ENCODE data around the gene PHF11. TPM values are rescaled to one million over a fixed set of nuclear protein-coding genes. Genes with fewer than 3 reads are reported as not detected.
"Not testable (repeated sequence)": the region's sequence is repeated elsewhere in the genome, so short reads cannot be mapped to it uniquely, and the experiment has no call there.

PHF11 gene
- total RNA-seq, 3 donors from 2014 or later, result 33.8 to 56.5 (median 52.1) TPM

DNA sequence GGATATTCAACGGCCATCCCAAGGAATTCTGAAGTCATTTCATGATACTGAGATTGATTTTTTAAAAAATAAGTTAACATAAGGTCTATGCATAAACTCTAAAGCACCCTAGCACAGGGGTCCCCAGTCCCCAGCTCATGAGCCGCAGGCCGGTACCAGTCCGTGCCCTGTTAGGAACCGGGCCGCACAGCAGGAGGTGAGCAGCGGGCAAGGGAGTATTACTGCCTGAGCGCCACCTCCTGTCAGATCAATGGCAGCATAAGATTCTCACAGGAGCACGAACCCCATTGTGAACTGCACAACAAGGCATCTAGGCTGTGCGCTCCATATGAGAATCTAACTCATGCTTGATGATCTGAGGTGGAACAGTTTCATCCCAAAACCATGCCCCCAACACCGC lies 58.6 kb downstream of the PHF11 start:
- Histone ChIP-seq H3K4me3 (no peak overlapping the region), H3K4me1 (no peaks in the 10 kb centered on the region), H3K36me3 (no peaks in the 10 kb centered on the region), H3K9me3 (no peaks in the 10 kb centered on the region), H3K27ac (no peak overlapping the region), H3K27me3 (no peaks in the 10 kb centered on the region)
- intact Hi-C loops (cut with DNase I; ENCODE audit: low total_unique reads), result no loop called here
- no peak for DNase-seq (ENCODE audit: low spot score in 2 of 2)
- TF ChIP-seq POLR2AphosphoS5 (IDR thresholded peaks at IDR 0.05) (no peak), POLR2A (IDR thresholded peaks at IDR 0.05) (no peak)
- TF ChIP-seq, protein P1, sequence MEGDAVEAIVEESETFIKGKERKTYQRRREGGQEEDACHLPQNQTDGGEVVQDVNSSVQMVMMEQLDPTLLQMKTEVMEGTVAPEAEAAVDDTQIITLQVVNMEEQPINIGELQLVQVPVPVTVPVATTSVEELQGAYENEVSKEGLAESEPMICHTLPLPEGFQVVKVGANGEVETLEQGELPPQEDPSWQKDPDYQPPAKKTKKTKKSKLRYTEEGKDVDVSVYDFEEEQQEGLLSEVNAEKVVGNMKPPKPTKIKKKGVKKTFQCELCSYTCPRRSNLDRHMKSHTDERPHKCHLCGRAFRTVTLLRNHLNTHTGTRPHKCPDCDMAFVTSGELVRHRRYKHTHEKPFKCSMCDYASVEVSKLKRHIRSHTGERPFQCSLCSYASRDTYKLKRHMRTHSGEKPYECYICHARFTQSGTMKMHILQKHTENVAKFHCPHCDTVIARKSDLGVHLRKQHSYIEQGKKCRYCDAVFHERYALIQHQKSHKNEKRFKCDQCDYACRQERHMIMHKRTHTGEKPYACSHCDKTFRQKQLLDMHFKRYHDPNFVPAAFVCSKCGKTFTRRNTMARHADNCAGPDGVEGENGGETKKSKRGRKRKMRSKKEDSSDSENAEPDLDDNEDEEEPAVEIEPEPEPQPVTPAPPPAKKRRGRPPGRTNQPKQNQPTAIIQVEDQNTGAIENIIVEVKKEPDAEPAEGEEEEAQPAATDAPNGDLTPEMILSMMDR (IDR thresholded peaks at IDR 0.05), result no peak

DNA sequence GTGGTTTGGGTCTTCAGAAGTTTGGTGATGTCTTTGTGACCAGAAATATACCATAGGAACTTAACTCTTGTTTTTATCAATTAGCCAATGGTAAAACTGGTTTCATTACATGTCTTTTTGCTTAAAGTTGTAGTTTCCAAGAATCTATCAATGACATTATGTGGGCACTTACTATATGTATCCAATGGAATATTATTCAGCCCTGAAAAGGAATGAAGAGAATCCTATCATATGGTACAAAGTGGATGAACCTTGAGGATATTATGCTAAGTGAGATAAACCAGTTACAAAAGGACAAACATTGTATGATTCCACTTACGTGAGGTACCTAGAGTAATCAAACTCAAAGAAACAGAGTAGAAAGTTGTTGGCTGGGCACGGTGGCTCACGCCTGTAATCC lies 63.3 kb downstream of the PHF11 start:
- Histone ChIP-seq H3K27me3 (no peaks in the 10 kb centered on the region), H3K9me3 (no peaks in the 10 kb centered on the region), H3K4me3 (no peak overlapping the region), H3K4me1 (no peaks in the 10 kb centered on the region), H3K36me3 (no peaks in the 10 kb centered on the region), H3K27ac (no peak overlapping the region)
- DNase-seq (ENCODE audit: low spot score in 2 of 2), result no peak
- intact Hi-C loops (cut with DNase I; ENCODE audit: low total_unique reads), result loop anchor here (5.0 kb wide), 1 partner anchor 1108 kb away; no protein-coding TSS in a partner anchor
- TF ChIP-seq POLR2A (IDR thresholded peaks at IDR 0.05) (no peak), POLR2AphosphoS5 (IDR thresholded peaks at IDR 0.05) (no peak)
- TF ChIP-seq, protein P1 (IDR thresholded peaks at IDR 0.05), result no peak

DNA sequence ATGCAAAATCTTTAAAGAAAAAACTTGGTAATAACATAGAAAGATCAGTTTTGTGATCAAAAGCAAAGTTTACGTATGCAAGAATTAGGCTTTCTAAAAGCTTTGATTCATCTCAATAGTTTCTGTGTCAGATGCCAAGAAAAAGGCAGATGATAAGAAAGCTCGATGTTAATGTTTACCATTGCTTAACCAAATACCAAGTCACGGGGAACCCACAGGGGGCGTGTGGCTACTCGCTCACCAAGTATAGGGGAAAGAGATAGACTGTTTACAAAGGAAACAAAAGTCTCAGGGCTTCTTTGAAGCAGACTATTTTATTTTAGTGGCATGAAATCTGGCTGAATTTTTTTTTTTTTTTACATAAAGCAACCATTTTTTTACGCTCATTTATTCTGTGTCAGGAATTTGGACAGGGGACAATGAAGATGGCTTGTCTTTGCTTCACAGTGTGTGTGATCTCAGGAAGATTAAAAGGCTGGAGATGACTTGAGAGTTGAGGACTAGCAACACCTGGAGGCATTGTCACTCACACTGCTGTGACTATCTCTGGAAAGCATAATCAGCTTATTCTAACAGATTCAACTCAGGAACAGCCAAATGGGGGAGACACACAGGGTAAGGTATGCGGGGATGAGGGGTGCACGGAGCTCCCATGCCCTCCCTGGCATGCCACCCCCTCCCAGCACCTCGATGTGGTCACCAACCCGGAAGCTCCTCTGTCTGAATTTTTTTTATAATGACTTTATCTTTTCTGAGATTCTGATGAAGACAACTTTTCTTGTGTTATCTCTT lies 64.7 kb downstream of the PHF11 start:
- H3K4me1 ChIP-seq, result no peaks in the 10 kb centered on the region
- no peak for DNase-seq (ENCODE audit: low spot score in 2 of 2)
- H3K36me3 ChIP-seq, result no peaks in the 10 kb centered on the region
- intact Hi-C loops (cut with DNase I; ENCODE audit: low total_unique reads), result no loop called here
- H3K9me3 ChIP-seq, result no peaks in the 10 kb centered on the region
- no peak overlapping the region for H3K4me3 ChIP-seq
- no peaks in the 10 kb centered on the region for H3K27me3 ChIP-seq
- no peak overlapping the region for H3K27ac ChIP-seq
- TF ChIP-seq POLR2A (IDR thresholded peaks at IDR 0.05) (no peak), POLR2AphosphoS5 (IDR thresholded peaks at IDR 0.05) (no peak)
- TF ChIP-seq, protein P1 (IDR thresholded peaks at IDR 0.05), result no peak

DNA sequence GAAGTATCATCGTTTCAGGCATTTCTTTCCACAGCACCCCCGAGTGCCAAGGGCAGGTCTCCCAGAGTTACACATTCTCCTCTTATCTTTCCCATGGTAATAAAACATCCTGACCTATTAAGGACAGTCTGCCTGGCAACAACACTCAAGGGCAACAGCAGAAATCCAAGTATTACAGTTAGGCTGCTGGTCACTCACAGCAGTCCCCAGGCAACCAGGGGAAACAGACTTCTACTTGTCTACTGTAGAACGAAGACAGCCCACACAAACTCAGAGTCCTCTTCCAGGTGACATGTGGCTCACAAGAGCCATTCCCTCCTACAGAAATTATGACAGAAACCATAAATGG lies 65.3 kb downstream of the PHF11 start:
- TF ChIP-seq, protein P1 (IDR thresholded peaks at IDR 0.05), result no peak
- TF ChIP-seq POLR2AphosphoS5 (IDR thresholded peaks at IDR 0.05), result no peak
- no peak for TF ChIP-seq POLR2A (IDR thresholded peaks at IDR 0.05)
- H3K4me3 ChIP-seq, result no peak overlapping the region
- H3K36me3 ChIP-seq, result no peaks in the 10 kb centered on the region
- intact Hi-C loops (cut with DNase I; ENCODE audit: low total_unique reads), result no loop called here
- no peaks in the 10 kb centered on the region for H3K9me3 ChIP-seq
- H3K4me1 ChIP-seq, result no peaks in the 10 kb centered on the region
- H3K27ac ChIP-seq, result no peak overlapping the region
- H3K27me3 ChIP-seq, result no peaks in the 10 kb centered on the region
- DNase-seq (ENCODE audit: low spot score in 2 of 2), result no peak

DNA sequence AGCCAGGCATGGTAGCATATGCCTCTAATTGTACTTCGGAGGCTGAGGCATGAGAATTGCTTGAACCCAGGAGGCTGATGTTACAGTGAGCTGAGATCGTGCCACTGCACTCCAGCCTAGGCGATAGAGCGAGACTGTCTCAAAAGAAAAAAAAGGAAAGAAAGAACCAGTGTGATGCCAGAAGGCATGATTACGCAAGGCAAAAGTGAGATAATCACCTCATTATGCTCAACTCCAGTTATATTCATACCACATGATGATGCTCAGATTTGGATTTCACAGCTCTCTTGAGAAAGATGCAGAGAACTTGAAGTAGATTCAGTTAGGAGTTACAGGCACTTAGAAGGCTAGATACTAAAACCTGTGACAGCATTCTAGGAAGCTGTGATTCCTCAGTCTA lies 67.8 kb downstream of the PHF11 start:
- TF ChIP-seq, protein P1 (IDR thresholded peaks at IDR 0.05), result no peak
- TF ChIP-seq POLR2A (IDR thresholded peaks at IDR 0.05), result no peak
- TF ChIP-seq POLR2AphosphoS5 (IDR thresholded peaks at IDR 0.05), result no peak
- intact Hi-C loops (cut with DNase I; ENCODE audit: low total_unique reads), result no loop called here
- DNase-seq (ENCODE audit: low spot score in 2 of 2), result no peak
- Histone ChIP-seq H3K9me3 (no peaks in the 10 kb centered on the region), H3K27me3 (no peaks in the 10 kb centered on the region), H3K27ac (no peak overlapping the region), H3K4me3 (no peak overlapping the region), H3K4me1 (no peaks in the 10 kb centered on the region), H3K36me3 (no peaks in the 10 kb centered on the region)

DNA sequence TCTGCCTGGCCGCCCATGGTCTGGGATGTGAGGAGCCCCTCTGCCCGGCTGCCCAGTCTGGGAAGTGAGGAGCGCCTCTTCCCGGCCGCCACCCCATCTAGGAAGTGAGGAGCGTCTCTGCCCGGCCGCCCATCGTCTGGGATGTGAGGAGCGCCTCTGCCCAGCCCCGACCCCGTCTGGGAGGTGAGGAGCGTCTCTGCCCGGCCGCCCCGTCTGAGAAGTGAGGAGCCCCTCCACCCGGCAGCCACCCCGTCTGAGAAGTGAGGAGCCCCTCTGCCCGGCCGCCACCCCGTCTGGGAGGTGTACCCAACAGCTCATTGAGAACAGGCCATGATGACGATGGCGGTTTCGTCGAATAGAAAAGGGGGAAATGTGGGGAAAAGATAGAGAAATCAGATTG lies 69.7 kb downstream of the PHF11 start:
- H3K27me3 ChIP-seq; H3K4me1 ChIP-seq; H3K9me3 ChIP-seq; H3K4me3 ChIP-seq; DNase-seq (ENCODE audit: low spot score in 2 of 2); H3K36me3 ChIP-seq; H3K27ac ChIP-seq; intact Hi-C loops (cut with DNase I; ENCODE audit: low total_unique reads): not testable (repeated sequence)
